ENCODE data around the gene SPRED1.

SPRED1 gene

GRCh38 chr15:38252481-38253350 is at the start of gene SPRED1:
SPRED1 (plus strand) TSS chr15:38252836; CDS start chr15:38253186, 350 bp downstream.
- DNase-seq, result peak; percentile 33 to 46

GRCh38 chr15:38205526-38206272 is 46.9 kb upstream of the SPRED1 start:
- no peak for DNase-seq

GRCh38 chr15:38207621-38208020 is 45.0 kb upstream of the SPRED1 start:
- no peak for DNase-seq

DNA sequence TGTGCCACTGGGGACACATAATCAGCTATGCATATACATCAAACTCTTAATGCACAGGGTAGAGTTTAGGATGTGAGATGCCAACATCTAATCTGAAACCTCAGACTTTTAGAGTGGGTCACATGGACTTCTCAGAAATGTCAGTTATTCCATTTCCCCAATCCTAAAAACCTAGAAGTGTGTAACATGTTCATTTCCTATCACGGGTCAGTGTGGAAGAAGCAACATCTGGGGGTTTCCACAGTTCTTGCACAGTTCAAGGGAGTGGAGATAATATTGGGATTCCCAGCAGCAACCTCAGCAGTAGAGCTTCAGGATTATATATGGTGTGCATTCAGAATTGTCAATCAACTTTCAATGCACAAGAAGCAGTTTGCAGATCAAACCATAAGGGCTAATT is 44.4 kb upstream of the SPRED1 start:
- no peak for DNase-seq

DNA sequence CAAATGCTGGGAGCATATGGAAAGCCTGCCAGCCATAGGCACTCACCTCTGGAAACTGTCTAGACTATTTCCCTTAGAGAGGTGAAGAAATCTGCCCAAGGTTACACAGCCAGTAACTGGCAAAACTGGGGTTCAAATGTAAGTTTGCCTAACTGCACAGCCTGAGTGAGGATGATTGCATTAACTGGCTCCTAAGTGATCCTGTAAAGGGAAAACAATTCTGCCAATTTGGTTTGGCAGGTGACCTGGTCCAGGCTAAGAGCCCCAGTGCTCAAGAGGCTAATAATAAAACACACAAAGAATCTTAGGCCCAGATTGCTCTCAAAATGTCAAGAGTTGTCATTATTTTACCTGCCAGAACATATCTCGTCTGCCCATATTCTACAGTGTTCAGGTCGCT is 43.9 kb upstream of the SPRED1 start:
- no peak for DNase-seq

GRCh38 chr15:38211249-38211648 is 41.4 kb upstream of the SPRED1 start:
- DNase-seq, result no peak

- no peak for DNase-seq
These were observed 40.8 kb upstream of the SPRED1 start for GRCh38 chr15:38211811-38212210.

DNA sequence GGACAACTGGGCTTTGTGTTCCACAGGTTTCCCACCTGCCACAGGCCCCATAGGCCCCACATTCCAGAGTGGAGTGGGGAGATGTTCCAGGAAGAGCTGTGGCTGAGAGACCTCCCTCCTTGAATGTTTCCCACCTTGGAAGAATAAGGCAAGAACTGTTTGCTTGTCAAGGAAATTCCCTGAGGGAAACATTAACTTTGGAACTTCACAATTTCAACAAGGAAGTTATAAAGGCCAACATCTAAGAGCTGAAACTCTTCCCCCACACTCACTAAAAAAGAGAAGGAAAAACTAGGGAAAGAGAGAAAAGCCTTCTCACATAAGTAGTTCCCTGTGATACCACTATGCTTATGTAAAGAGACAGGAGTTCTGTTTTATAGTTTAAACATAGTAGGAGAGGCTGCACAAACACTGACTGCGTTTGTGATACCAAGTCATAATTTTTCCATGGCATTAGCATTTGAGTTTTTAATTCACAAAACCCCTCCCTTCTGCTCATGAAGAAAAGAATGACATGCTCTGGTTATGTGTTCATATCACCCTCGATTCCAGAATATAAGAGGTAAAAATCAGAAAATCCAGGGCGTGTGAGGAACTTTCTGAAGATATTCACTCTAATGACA is 39.8 kb upstream of the SPRED1 start:
- DNase-seq, result no peak

GRCh38 chr15:38213356-38213755 is 39.3 kb upstream of the SPRED1 start:
- no peak for DNase-seq

GRCh38 chr15:38215707-38216106 is 36.9 kb upstream of the SPRED1 start:
- DNase-seq, result no peak

DNA sequence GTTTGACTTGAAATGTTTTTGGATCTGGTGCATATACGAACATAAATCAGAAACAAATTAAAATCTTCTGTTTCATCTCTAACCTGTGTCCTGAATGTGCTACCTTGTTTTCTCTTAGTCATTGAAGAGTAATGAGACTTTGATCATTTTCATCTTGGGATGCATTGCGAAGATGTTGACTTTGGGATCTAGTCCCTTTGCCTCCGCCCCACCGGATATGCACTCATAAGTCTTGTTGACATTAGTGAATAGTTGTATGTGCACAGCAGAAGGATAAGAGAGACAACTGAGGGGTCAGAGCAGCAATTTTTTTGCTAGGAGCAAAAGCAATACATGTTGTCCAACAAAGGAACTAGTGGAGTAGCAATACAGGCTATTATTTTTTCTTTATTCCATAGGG is 35.9 kb upstream of the SPRED1 start:
- no peak for DNase-seq

DNA sequence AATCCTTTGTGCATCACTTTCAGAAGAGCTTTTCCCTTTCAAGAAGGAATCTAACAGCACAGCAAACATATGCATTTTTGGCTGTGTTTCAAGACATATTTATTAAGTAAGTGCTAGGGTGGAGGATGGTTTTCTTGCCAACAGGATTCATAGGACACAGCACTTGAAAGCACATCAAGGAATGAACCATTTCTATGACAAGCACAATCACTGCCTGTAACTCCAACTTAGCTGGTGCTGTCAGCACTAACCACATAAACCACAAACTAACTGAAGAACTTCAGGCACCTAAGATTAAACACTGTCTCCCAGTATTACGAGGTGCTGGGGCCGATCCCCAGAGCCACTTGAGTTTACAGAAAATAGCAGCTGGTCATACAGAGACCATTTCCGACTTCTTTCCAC is 35.4 kb upstream of the SPRED1 start:
- no peak for DNase-seq

DNA sequence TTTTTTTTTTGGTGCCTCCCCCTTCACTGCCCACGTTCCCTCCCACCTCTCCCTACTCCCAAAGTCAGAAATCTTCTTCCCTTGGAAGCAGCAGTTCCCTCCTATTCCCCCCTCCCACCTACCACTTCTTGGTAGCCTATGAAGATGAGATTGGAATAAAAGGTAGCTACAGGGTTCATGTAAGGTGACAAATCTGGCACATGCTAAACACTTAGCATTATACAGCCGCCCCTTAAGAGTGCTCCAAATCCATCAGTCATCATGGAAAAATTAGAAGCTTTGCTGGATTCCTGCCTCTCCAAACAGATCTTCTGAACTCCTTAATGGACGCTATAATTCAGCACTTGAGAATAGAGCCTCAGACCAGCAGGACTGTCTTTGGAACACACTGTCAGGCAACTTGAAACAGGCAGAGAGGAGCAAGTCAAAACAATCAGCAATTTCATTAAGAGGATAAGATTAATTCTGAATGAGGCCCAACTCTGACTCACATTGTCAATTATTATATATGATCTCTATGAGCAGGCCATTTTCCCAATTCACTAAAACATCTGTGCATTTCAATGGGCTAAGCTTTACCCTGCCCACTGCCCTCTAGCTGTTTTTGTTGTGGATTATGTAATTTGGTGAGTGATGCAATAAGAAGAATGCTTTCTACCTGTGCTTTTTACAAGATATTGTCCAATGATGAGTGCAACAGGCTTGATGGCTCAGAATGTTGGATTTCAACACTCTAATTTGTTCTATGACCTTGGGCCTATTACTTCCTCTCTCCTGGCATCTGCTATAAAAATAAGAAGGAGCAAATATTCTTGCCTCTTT is 34.6 kb upstream of the SPRED1 start:
- no peak for DNase-seq

DNA sequence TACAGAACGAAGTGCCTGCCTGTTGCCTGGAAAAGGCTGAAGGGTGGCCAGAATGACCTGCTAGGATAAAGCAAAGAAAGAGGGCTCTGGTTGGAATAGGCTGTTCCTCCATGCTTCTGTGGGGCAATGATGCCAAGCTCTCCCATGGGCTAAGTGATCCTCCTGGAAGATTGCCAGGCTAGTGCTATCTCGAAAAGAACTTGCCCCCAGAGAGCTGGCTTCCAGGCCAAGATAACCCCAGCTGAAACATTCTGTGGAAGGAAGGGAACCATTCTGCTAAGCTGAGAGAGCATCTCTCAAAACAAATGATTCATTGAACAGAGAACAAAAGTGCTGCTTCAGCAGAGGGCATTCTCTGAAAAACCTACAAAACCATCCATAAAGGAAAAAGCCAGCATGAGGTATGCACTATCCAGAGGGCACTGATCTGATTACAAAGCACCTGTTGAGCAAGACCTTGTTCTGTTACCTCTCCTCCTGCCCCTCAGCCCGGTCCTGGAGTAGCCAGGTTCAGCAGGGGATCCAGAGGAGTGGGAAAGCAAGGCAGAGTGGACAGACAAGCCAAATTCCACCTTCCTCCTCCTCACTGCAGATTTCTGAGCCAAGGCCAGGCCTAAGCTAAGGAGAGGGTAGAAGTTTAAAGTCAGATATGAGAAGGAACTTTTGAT is 31.9 kb upstream of the SPRED1 start:
- no peak for DNase-seq

- no peak for DNase-seq
These were observed 28.1 kb upstream of the SPRED1 start for GRCh38 chr15:38224486-38224885.

- no peak for DNase-seq
These were observed 27.3 kb upstream of the SPRED1 start for GRCh38 chr15:38225381-38225780.

GRCh38 chr15:38226608-38227266 is 25.9 kb upstream of the SPRED1 start:
- DNase-seq, result no peak

- DNase-seq, result no peak
These were observed 24.7 kb upstream of the SPRED1 start for GRCh38 chr15:38227941-38228340.

DNA sequence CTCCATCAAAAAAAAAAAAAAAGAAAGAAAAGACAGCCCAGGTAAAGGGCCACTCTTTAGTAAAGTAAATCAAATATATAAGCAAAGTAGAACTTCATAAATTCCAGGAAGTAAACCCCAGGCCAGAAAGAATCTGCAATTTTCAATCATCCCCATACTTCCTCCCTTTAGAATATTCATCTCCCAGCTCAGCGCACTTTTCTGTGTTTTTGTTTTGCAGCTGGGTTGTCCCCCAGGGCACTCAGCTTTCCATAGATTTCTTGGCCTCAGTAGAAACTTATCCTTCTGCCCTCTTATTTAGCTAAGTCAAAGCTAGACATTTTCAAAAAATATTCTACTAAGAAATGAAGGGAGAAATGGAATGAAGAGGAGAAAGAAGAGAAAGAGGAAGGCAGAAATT is 24.0 kb upstream of the SPRED1 start:
- DNase-seq, result no peak

DNA sequence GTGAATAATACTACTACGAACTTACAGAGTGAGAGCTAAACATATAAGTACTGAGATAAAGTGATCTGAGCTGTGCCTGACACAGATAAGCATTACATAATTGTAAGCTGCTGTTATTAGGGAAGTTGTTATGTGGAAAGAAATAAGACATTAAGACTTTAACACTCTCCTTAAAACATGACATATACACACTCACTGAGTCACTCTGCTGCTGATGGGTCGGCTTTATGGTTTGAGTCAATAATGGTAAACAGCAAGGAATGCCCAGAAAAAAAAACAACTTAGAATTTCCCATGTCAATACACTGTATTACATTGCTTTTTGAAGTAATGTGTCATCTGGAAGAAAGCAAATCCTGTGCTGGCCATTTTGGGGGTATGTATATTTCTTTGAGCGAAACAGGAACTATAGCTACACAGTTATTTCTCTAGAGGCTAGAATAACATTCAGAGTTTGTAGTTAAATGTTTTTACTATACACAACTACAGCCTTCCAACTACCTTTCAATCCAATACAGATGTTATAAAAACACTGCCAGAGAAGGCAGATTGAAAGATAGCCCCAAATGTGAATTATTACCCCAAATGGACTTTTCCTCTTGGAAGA is 22.8 kb upstream of the SPRED1 start:
- DNase-seq, result no peak

GRCh38 chr15:38231436-38231835 is 21.2 kb upstream of the SPRED1 start:
- DNase-seq, result no peak

Data from activated T-cell treated with anti-CD3 and anti-CD28 coated beads, Interleukin-2, amount 50 U/mL, for 48 hours (primary cell).